ENCODE measurements around the gene SART3. TPM values are rescaled to one million over a fixed set of nuclear protein-coding genes. Genes with fewer than 3 reads are reported as not detected.

Gene SART3
- total and polyA plus RNA-seq, 2 experiments from 2014 or later, result 23.2 to 145 TPM

GRCh38 chr12:108565146-108565545, 4.2 kb upstream of the SART3 start:
- peaks cover 53% of the 10 kb centered on the region for H3K36me3 ChIP-seq

GRCh38 chr12:108564724-108565123, 3.8 kb upstream of the SART3 start:
- DNase-seq (ENCODE audit: low read depth in 1 of 2, low spot score in 1 of 2), result no peak
- no peaks in the 10 kb centered on the region for H3K27me3 ChIP-seq
- H3K27ac ChIP-seq, result no peak overlapping the region
- TF ChIP-seq CTCF (IDR thresholded peaks at IDR 0.05; ENCODE audit: low read depth, low read length), result no peak
- H3K36me3 ChIP-seq, result peaks cover 52% of the 10 kb centered on the region
- H3K4me1 ChIP-seq (ENCODE audit: low read depth), result no peaks in the 10 kb centered on the region
- H3K9me3 ChIP-seq (ENCODE audit: low read depth), result no peaks in the 10 kb centered on the region
- H3K4me3 ChIP-seq, result no peak overlapping the region

More at GRCh38 chr12:108565146-108565545, 4.2 kb upstream of the SART3 start:
- no peak for TF ChIP-seq CTCF (IDR thresholded peaks at IDR 0.05; ENCODE audit: low read depth, low read length)
- DNase-seq (ENCODE audit: low read depth in 1 of 2, low spot score in 1 of 2), result no peak
- H3K27me3 ChIP-seq, result no peaks in the 10 kb centered on the region
- H3K9me3 ChIP-seq (ENCODE audit: low read depth), result no peaks in the 10 kb centered on the region
- no peak overlapping the region for H3K4me3 ChIP-seq
- no peaks in the 10 kb centered on the region for H3K4me1 ChIP-seq (ENCODE audit: low read depth)
- H3K27ac ChIP-seq, result no peak overlapping the region

- H3K4me3 ChIP-seq, result peak overlapping the region; percentile 92
- H3K4me1 ChIP-seq (ENCODE audit: low read depth), result no peaks in the 10 kb centered on the region
- DNase-seq (ENCODE audit: low read depth in 1 of 2, low spot score in 1 of 2), result no peak
- H3K36me3 ChIP-seq, result peaks cover 43% of the 10 kb centered on the region
- H3K27me3 ChIP-seq, result no peaks in the 10 kb centered on the region
- peak overlapping the region; percentile 93 for H3K27ac ChIP-seq
- no peak for TF ChIP-seq CTCF (IDR thresholded peaks at IDR 0.05; ENCODE audit: low read depth, low read length)
- no peaks in the 10 kb centered on the region for H3K9me3 ChIP-seq (ENCODE audit: low read depth)
These were observed 2.8 kb upstream of the SART3 start for GRCh38 chr12:108563804-108564151.

- H3K27me3 ChIP-seq, result no peaks in the 10 kb centered on the region
- no peaks in the 10 kb centered on the region for H3K9me3 ChIP-seq (ENCODE audit: low read depth)
- peak; percentile 82 to 90 for DNase-seq (ENCODE audit: low read depth in 1 of 2, low spot score in 1 of 2)
- TF ChIP-seq CTCF (IDR thresholded peaks at IDR 0.05; ENCODE audit: low read depth, low read length), result peak; percentile 88
- H3K4me3 ChIP-seq, result peak overlapping the region; percentile 92
- no peaks in the 10 kb centered on the region for H3K4me1 ChIP-seq (ENCODE audit: low read depth)
- peak overlapping the region; percentile 93 for H3K27ac ChIP-seq
- H3K36me3 ChIP-seq, result peaks cover 38% of the 10 kb centered on the region
These were observed 2.3 kb upstream of the SART3 start for GRCh38 chr12:108563136-108563803.

GRCh38 chr12:108562348-108563135, 1.6 kb upstream of the SART3 start, which contains the start of gene ISCU:
ISCU (plus strand) TSS chr12:108562596; CDS start chr12:108562623, 27 bp downstream.
- H3K9me3 ChIP-seq (ENCODE audit: low read depth), result no peaks in the 10 kb centered on the region
- DNase-seq (ENCODE audit: low read depth in 1 of 2, low spot score in 1 of 2), result peak; percentile 98 to 99
- H3K4me3 ChIP-seq, result peak within 1 kb of the TSS; percentile 92
- H3K4me1 ChIP-seq (ENCODE audit: low read depth), result no peaks in the 10 kb centered on the region
- TF ChIP-seq CTCF (IDR thresholded peaks at IDR 0.05; ENCODE audit: low read depth, low read length), result no peak
- H3K36me3 ChIP-seq, result peaks cover 32% of the 10 kb centered on the region
- H3K27ac ChIP-seq, result peak within 1 kb of the TSS; percentile 93
- no peaks in the 10 kb centered on the region for H3K27me3 ChIP-seq
